Stimulated activated CD4-positive, alpha-beta T cell treated with anti-CD3 and anti-CD28 coated beads, Interleukin-1b, Interleukin-23, amount 100 ng/mL, for 24 hours (primary cell): ENCODE data around the gene BRD1.
"Not testable (repeated sequence)": the region's sequence is repeated elsewhere in the genome, so short reads cannot be mapped to it uniquely, and the experiment has no call there.

Source experiments
- DNase-seq, 4 experiments: peaks; one replicate each; pipeline ENCODE4 v3.0.0-alpha.2; 2020; ENCODE audit warnings: low read depth in 4 of 4, low spot score in 1 of 4

Gene BRD1

DNA sequence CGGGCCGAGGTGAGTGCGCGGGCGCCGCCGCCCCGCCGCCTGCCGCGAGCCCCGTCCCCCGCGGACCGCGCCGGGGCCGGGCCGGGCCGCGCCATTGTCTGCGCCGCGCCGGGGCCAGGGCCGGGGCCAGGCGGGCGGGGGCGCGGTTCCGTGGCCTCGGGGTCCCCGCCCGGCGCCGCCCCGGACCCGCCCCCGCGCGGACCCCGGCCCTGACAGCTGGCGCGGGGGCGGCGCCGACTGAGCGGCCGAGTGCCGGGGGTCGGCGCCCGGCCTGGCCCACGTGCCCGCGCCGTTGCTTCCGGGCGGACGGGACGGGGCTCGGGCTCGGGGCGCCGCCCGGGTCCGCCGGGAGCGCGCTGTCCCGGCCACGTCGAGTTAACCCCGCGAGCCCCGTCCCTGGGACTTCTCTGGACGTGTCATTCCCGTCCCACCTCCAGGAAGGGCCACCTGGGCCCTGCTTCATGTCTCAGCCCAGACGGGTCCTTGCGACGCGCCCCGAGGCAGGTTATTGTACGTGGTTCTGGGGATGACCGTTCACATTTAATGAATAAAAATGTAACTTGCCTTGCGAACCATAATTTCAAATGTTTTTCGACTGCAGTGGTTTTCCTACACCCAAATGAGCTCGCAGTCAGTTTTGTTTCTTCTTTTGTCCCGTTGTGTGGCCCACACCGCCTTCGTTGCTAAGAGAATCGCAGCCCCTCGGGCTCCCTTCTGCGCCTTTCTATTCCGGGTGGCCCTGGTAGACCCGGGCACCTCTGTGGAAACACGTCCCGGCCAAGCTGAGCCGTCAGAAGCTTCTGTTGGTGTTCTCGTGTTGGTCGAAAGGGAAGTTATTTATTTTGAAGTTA is 26.5 kb upstream of the BRD1 start:
- no peak for DNase-seq

DNA sequence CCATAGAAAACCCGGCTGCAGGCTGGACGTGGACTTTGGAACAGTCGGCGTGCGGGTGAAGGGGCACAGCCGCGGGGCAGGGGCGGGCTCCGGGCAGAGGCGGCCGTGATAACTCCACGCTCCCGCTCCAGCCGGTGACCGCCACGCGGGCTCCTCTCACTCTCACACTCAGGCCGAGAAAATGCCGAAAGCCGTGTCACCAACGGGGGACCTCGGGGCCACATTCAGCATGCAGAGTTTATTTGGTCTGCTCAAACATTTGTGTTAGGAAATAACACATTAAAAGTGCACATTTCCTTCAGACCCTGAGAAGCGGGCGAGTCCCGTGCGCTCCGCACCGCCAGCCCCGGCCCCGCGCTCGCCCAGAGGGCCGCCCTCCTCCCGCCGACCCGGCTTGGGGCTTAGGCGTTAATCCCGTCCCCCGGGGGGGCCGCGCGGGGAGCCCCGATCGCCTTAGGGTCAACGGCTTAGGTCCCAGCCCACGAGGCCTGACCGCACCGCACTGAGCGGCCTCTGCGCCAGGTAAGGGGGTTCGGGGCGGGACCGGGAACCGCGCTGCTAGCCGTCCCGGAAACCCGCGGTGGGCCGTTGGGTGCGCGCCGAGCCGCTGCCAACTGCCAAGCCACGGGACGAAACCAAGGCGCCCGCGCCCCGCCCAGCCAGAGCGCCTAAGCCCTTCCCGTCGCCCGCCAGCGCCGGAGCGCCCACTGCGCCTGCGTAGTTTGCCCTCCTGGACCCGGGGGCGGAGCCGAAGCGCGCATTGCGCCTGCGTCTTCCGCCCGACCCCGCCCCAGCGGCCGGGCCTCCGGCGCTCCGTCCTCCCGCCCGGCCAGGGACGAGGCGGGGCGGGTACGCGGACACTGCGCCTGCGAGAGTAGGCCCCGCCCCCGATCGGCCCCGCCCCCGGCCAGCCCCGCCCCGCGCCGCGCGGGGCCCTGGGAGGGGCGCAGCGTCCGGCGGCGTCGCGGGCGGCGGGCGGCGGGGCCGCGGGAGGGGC is 25.5 kb upstream of the BRD1 start, which contains the start of gene ZBED4:
Gene ZBED4 (plus strand): TSS at position 947 of the 997 bp plus-strand sequence. CDS start 29,819 bp downstream, outside the sequence.
- peak; percentile 96 to 97 (median 96) for DNase-seq

DNA sequence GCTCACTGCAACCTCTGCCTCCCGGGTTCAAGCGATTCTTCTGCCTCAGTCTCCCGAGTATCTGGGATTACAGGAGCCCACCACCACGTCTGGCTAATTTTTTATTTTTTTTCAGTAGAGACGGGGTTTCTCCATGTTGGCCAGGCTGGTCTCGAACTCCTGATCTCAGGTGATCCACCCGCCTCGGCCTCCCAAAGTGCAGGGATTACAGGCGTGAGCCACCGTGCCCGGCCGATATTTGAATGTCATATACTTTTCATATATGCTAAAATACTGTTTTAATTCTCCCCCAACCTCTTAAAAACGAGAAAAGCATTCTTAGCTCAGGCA is 24.9 kb upstream of the BRD1 start:
- DNase-seq, result not testable (repeated sequence)

GRCh38 chr22:49850959-49851802 is 23.5 kb upstream of the BRD1 start:
- no peak for DNase-seq

DNA sequence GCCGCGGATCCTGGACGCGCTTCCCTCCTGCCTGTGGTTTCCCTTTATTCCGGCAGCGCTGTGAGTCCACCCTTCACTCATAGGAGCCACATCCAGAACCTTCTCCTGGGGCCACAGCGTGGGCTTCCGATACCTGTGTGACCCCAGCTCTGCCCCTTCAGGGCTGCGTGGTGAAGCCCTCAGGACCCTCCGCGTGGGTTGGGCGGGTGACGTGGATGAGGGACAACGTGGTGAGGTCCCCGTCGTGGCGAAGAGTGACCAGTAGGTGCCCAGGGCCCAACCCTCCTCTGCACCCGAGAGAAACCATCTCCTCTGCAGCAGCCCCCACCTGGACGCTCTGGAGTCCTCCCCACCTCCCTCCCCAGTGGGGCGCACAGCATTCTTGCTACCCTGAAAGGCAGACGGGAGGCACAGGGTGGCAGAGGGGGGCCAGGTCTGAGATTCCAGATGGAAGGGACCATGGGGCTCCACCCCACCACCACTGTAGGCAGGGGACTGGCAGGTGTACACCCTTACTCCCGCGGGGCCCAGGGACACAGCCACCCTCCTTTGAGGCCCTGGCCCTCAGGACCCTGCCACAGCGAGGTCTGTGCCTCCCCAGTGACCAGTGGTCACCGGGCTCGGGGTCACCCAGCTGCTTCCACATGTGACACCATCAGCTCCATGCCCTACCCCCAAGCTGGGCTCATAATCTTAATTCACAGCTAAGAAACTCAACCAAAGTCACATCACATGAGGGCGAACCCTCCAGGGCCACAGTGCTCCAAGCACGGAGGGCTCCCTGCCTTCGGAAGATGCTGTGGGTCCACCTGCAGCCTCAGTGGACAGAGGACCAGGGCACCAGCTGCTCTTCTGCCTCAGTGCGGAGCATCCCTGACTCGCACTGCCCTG is 22.6 kb upstream of the BRD1 start:
- no peak for DNase-seq

DNA sequence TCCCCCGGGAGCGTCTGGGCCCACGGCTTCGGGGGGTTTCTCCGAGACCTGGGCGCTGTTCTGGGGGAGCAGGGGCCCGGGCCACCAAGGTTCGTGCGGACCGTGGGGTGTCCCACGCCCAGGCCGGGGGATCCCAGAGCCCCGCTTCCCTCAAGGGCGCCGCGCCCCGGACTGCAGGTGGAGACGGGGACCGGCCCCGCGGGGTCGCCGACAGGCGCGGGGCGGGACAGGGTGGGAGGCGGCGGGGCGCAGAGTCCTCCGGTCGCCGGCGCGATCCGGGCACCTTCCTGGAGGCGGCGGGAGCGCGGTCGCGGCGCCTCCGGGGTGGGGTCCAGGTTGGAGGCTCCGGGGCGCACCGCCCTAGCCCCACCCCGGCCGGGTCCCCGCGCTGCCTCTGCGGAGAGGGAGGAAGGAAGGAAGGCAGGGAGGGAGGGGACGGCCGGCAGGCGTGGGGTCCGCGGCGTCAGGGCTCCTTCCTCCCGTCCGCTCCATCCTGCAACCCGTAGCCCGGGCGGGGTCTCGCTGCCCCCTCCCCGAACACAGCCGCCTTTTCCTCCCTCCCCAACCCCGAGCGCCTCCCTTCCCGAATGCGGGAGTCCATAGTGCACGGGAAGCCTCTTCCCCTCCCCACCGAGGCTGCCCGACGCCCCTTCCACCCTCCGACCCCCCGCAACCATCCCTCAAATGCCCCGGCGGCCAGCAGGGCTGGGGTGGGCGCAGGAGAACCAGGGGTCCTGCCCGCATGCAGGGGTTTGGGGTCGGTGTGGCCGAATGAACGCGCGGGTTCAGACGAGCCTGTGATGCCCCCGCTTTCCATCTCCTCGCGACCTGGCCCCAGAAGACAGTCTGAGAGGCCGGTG is 21.7 kb upstream of the BRD1 start:
- no peak for DNase-seq

DNA sequence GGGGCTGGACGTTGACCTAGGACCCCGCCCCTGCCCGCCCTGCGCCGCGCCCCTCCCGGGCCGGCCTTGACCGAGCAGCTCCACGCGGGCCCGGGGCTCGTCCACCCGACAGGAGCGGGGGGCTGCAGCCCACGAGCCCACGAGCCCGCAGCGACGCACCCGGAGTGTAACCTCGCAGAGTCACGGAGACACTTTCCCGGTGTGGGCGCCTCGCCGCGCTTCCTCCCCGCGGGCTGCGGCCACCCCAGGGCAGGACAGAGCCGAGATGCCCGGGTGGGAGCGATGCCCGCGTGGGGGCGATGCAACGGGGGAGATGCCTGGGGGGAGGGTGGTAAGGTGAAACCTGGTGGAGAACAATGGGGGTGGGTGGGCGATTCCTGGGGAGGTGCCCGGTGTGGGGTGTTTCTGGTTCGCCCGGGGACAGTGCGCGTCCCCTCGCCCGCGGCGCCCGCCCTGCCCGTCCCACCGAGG is 21.1 kb upstream of the BRD1 start:
- DNase-seq, result no peak

- no peak for DNase-seq
These were observed 20.3 kb upstream of the BRD1 start for GRCh38 chr22:49847751-49848689.

DNA sequence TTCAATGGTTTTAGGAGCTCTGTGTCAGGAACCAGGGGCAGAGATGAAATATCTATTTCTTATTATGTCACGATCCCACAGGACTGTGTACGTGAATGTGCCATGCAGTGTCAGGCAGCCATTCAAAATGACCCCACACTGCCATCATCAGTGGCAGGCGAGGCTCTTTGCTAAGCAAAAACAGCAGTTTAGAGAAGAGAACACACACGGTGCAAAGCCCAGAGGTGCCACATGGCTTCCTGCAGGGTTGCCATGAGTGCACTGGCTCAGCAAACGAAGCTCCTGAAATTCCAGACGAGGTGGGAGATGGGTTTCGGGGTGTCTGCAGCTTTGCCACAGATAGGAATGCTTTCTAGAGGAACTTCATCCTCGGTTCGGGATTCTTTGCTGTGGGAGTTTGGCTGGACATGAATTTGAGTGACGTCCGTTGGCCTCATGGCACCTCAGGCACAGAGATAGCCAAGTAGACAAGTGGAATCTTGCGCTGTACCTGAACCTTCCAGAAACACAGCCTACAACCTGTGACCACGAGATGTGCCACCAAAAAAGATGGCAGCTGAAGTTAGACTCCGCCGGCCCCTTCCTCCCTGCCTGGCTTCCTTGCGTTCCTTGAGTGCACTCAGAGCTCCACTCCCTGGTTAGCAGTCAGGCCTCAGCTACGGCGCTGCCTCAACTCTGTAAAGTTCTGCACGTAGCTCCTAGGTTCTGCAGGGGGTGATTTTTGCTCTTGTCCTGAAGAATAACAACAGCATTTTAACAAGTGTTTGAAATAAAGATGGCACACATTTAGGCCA is 18.2 kb upstream of the BRD1 start:
- DNase-seq, result no peak

- no peak for DNase-seq
These were observed 17.6 kb upstream of the BRD1 start for GRCh38 chr22:49845241-49845640.

GRCh38 chr22:49838771-49839717 is 11.4 kb upstream of the BRD1 start:
- peak; percentile 45 to 78 (median 59) for DNase-seq

DNA sequence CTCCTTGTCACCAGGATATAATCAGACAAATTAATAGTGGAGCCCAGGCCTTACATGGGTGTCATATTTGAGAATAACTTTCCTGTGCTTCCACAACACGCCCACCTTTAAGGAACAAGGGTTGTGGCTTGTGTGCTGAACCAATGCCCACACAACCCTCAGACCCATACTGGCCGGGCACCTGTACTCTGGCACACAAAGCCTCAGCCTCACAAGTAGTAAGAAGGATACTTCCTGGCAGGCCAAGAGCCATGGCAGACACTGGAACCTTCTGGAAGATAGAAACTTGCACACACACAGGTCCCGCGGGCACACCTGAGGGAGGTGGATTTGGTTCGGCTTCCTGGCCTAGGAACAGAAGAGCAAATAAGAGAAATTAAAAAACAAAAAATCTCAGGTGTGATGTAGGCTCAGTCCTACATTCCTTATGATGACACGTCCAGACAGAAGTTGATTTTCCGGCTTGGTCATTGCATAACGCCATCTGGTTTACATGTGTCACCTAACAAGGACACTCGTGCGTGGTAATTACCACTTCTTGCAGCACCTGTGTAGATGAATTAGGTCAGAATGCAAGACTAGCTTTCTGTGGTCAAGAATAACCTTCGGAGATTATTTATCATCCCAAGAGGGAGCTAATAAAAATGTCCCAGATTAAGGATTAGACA is 5.8 kb upstream of the BRD1 start:
- DNase-seq, result no peak

GRCh38 chr22:49829044-49829853 is 1.6 kb upstream of the BRD1 start:
- DNase-seq, result no peak

- DNase-seq, result no peak
These were observed 909 bp upstream of the BRD1 start for GRCh38 chr22:49828599-49828965.
